ENCODE data around the gene ANTXR2.

ANTXR2 gene

DNA sequence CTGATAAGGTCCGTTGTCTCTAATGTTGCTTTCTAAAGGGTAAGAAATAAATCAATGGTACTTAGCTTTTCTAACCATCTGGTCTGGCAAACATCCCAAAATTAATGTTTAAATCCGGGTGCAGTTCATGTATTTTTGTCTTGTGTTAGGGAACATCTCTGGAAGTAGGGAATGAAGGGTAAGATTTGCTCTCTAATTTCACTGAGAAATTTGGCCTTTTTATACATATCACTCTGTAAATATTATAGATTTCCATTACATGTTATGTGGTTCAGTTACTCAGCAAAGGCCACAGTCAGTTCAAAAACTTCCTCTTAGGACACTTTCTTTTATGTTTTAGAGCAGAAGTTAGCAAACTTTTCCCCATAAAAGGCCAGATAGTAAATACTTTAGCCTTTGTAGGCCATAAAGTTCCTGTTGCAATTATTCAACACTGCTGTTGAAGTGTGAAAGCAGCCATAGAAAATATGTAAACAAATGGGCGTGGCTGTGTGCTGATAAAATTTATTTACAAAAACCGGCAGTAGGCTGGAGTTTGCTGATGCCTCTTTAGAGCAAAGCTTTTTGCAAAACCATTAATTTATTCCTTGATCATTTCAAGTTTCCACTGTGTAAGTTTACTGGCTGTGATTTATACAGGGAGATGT, 218.1 kb downstream of the ANTXR2 start:
- FAIRE-seq = no peak

DNA sequence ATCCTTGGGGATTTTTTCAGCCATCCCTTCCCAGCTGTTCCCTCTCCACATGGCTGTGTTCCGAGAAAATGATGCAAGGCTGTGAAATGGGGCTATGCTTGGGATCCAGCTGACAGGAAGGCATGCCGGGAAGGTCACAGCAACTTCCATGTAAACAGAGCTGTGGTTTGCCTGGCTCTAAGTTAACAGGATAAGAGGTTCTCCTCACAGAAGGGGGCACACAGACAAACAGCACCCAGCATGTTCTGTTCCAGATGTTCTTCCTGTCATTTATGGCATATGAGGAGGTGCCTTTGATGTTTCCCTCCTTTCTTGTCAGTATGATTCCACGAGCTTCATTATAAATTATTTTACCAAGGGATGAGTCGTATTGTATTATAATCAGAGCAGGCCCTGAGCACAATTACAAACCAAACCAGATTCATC, 220.7 kb downstream of the ANTXR2 start:
- FAIRE-seq = no peak

DNA sequence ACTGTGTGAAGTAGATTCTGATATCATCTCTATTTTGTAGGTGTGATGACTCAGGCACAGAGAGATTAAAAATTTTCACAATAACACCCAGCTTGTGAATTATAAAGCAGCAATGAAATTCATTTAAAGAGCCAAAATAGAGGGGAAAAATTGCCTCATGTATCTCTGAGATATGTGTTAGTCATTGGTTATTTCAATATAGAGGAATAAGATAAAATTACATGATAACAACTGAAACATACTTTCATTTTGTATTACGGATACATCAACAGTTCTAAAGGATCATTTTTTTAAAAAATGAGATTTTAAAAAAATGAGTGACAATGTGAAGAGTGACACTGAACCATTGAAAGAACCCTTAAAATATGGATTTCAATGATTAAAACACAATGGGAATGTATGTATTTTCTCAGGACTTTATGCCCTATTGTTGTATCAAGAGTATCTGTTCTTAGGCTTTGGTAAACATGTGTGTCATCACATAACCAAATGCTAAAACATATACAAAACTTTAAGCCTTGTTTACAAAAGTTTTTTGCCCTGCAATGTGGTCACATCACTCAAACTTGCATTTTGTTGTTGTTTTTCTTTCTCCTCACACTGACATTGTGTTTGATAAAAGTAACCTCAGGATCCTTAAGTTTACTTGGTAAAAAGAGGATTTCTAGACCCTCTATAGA, 221.3 kb downstream of the ANTXR2 start:
- FAIRE-seq = no peak

Data from G401.6 (cell line).